ENCODE data around the gene VAMP4. TPM values are rescaled to one million over a fixed set of nuclear protein-coding genes. Genes with fewer than 3 reads are reported as not detected.

Gene VAMP4
- total and polyA plus RNA-seq, 10 donors, result 7.4 to 21.7 (median 14.8) TPM

- Histone ChIP-seq H3K27me3 (replicated peaks in 1 of 7) (no peaks in the 10 kb centered on the region), H3K4me1 (no peaks in the 10 kb centered on the region), H3K36me3 (no peaks in the 10 kb centered on the region), H3K27ac (no peak overlapping the region), H3K4me3 (no peak overlapping the region), H3K9me3 (no peaks in the 10 kb centered on the region)
- WGBS, 5 donors, result 93 to 98% (median 97%) methylated on average over 6 of the region's 6 CpGs
- no peak for TF ChIP-seq CTCF (IDR thresholded peaks at IDR 0.05 in 8 of 11, conservative IDR thresholded peaks at IDR 0.05 in 3 of 11)
- TF ChIP-seq POLR2AphosphoS5 (IDR thresholded peaks at IDR 0.05), result no peak
- TF ChIP-seq POLR2A (IDR thresholded peaks at IDR 0.05), result no peak
- DNase-seq, result no peak
- intact Hi-C loops (cut with DNase I; ENCODE audit: low total_unique reads), result no loop called here
Observed at GRCh38 chr1:171751221-171751620, 9.4 kb upstream of the VAMP4 start.

GRCh38 chr1:171748651-171749050, 6.8 kb upstream of the VAMP4 start:
- Histone ChIP-seq H3K4me3 (no peak overlapping the region), H3K4me1 (peaks cover under 1 to 8% (median 3%) of the 10 kb centered on the region in 6 donors), H3K9me3 (no peaks in the 10 kb centered on the region), H3K27ac (no peak overlapping the region), H3K27me3 (replicated peaks in 1 of 7) (no peaks in the 10 kb centered on the region), H3K36me3 (no peaks in the 10 kb centered on the region)
- TF ChIP-seq POLR2A (IDR thresholded peaks at IDR 0.05) (no peak), POLR2AphosphoS5 (IDR thresholded peaks at IDR 0.05) (no peak), CTCF (IDR thresholded peaks at IDR 0.05 in 8 of 11, conservative IDR thresholded peaks at IDR 0.05 in 3 of 11) (no peak)
- intact Hi-C loops (cut with DNase I; ENCODE audit: low total_unique reads), result no loop called here
- no peak for DNase-seq
- 67 to 92% (median 80%) methylated on average over 3 of the region's 3 CpGs for WGBS, 5 donors

- H3K4me1 ChIP-seq, result peaks cover 21 to 35% (median 27%) of the 10 kb centered on the region in 6 donors
- no peak for DNase-seq
- TF ChIP-seq CTCF (IDR thresholded peaks at IDR 0.05 in 8 of 11, conservative IDR thresholded peaks at IDR 0.05 in 3 of 11) (no peak), POLR2A (IDR thresholded peaks at IDR 0.05) (no peak), POLR2AphosphoS5 (IDR thresholded peaks at IDR 0.05) (no peak)
- no peak overlapping the region for H3K4me3 ChIP-seq
- no peak overlapping the region for H3K27ac ChIP-seq
- intact Hi-C loops (cut with DNase I; ENCODE audit: low total_unique reads), result loop anchor here (5.0 kb wide), 1 partner anchor 37 kb away; the partner anchor contains the start of gene METTL13
- H3K36me3 ChIP-seq, result no peaks in the 10 kb centered on the region
- H3K9me3 ChIP-seq, result no peaks in the 10 kb centered on the region
- WGBS, 5 donors, result 61 to 91% (median 83%) methylated on average over 8 of the region's 8 CpGs
- no peaks in the 10 kb centered on the region for H3K27me3 ChIP-seq (replicated peaks in 1 of 7)
Observed at GRCh38 chr1:171744986-171745385, 3.1 kb upstream of the VAMP4 start.

- intact Hi-C loops (cut with DNase I; ENCODE audit: low total_unique reads), result loop anchor here (5.0 kb wide), 1 partner anchor 39 kb away; the partner anchor contains the start of gene METTL13
- no peaks in the 10 kb centered on the region for H3K9me3 ChIP-seq
- H3K27me3 ChIP-seq (replicated peaks in 1 of 7), result no peaks in the 10 kb centered on the region
- DNase-seq, result no peak
- peak overlapping the region; percentile 92 to 99 (median 97) for H3K27ac ChIP-seq
- TF ChIP-seq POLR2AphosphoS5 (IDR thresholded peaks at IDR 0.05) (no peak), POLR2A (IDR thresholded peaks at IDR 0.05) (no peak), CTCF (IDR thresholded peaks at IDR 0.05 in 8 of 11, conservative IDR thresholded peaks at IDR 0.05 in 3 of 11) (no peak)
- 32 to 50% (median 37%) methylated on average over 8 of the region's 8 CpGs for WGBS, 5 donors
- H3K4me3 ChIP-seq, result peak overlapping the region; percentile 62 to 95 (median 84)
- peaks cover 30 to 50% (median 39%) of the 10 kb centered on the region in 6 donors for H3K4me1 ChIP-seq
- H3K36me3 ChIP-seq, result peaks cover 0 to 4% (median 0%) of the 10 kb centered on the region in 6 donors
Observed at GRCh38 chr1:171743081-171743870, 1.4 kb upstream of the VAMP4 start.
